Stimulated activated CD8-positive, alpha-beta memory T cell treated with anti-CD3 and anti-CD28 coated beads, Interleukin-12 subunit alpha, Interleukin-12 subunit beta, amount 100 ng/mL, for 1 hour (primary cell): ENCODE data around the gene SPHK2.
"Not testable (repeated sequence)": the region's sequence is repeated elsewhere in the genome, so short reads cannot be mapped to it uniquely, and the experiment has no call there.

Experiments used
- DNase-seq: peaks from one replicate; pipeline ENCODE4 v3.0.0-alpha.2; 2020; ENCODE audit warnings: low read depth

Gene SPHK2

DNA sequence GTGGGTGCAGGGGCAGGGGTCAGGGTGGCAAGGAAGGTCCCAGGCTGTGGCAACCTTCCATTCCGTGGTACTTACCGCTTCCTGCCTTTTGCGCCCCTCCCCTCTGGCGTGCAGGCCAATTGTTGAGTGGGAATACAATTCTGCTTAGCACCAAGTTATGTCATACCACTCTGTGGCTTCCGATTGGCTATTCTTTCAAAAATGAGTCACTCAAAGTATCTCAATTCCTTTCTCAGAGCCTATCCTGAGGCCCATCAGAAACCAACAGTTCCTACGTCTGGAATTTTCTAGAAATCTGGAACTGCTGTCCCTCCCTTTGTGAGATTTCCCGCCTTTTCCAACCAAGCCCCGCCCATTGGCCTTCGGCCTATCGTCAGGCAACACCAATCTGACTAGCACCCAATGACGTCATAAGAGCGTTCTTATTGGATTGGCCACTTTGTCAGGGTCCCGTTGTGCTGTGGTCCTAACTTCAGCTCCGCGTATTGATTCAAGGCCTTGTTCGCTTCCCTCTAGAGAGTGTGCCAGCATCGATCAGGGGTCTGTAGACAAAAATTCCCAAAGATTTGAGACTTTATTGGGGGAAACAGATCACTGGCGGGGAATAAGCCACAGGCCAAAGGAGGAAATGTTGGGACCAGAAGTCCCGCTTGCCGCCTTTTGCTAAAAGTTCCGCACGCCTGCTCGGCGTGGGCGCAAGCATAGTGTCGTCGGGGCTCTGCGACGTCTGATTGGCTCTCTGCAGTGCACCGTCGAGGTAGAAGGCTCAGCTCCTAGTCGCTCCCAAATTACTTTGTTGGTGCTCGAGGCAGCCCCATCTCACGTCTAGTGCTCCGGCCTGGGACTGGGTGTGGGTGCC lies 41.8 kb downstream of the SPHK2 start:
- DNase-seq: peak; percentile 62

GRCh38 chr19:48661711-48662090 lies 42.4 kb downstream of the SPHK2 start:
- DNase-seq: no peak

- no peak for DNase-seq
Measured at GRCh38 chr19:48663667-48664066, 44.4 kb downstream of the SPHK2 start.

DNA sequence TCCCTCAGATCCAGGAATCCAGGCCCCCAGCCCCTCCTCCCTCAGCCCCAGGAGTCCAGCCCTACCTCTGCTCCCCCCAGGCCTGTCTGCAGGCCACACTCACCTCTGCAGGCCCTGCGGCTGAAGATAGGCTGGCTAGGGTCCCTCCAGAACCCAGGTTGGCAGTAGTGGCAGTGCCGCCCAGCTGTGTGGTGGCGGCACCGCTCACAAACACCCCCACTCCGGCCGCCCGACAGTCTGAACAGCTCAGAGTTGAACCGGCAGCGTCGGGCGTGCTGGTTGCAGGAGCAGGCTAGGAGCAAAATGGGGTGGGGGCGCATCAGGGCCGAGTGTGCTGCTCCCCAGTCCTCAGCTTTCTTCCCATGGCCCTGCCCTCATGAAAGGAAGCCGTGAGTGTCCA lies 45.2 kb downstream of the SPHK2 start:
- no peak for DNase-seq

GRCh38 chr19:48665786-48666185 lies 46.5 kb downstream of the SPHK2 start:
- DNase-seq: no peak

GRCh38 chr19:48668332-48668731 lies 49.0 kb downstream of the SPHK2 start:
- DNase-seq: no peak

- DNase-seq: no peak
Measured at GRCh38 chr19:48668761-48669160, 49.5 kb downstream of the SPHK2 start.

- no peak for DNase-seq
Measured at GRCh38 chr19:48669903-48670668, 50.8 kb downstream of the SPHK2 start.

- DNase-seq: no peak
Measured at GRCh38 chr19:48670699-48671445, 51.6 kb downstream of the SPHK2 start.

DNA sequence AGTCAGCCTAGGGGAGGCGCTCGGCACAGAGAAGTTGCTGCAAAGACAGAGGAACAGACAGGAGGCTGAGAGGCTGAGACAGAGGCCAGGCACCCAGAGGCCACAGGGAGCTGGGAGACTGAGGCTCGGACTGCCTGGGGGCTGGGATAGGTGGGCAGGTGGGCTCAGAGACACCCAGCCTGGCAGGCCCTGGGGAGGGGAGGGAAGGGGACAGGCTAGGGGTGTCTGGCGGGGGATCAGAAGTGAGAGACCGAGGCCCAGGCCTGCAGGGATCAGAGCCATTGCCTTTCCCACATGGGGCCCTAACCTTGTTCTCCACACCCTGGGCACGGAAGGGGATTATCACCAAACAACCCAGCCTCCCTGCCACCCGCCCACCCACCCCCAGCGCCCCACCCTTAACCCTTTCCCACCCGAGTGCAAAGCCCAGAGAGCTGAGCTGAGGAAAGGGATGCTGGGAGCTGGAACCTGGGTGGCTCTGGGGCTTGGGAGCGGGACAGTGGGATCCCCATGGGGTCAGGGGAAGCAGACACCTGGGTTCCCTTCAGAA lies 52.2 kb downstream of the SPHK2 start:
- no peak for DNase-seq

DNA sequence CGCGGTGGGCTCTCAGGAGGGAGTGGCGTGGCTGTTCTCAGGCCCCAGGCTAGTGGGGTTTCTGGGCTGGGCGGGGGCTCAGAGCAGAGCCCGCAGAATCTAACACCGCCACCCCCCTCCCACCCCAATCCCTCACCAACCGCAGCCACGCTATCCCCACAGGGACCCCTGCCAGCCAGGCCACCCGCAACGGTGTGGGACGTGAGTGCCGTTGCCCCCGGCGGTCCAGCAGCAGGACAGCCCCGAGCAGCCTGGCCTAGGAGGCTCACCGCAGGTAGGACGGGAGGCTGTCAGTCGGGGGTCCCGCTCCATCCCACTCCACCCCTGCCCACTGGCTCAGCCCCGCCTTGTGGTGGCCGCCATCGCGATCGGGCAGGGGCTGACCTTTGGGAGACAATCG lies 53.7 kb downstream of the SPHK2 start, which contains the start of gene NTN5:
TSS of gene NTN5 (minus strand) at position 24 of the 400 bp plus-strand sequence. CDS start 2,031 bp downstream, outside the sequence.
- no peak for DNase-seq

- no peak for DNase-seq
Measured at GRCh38 chr19:48673436-48674100, 54.3 kb downstream of the SPHK2 start.

- no peak for DNase-seq
Measured at GRCh38 chr19:48674216-48674809, 55.0 kb downstream of the SPHK2 start.

DNA sequence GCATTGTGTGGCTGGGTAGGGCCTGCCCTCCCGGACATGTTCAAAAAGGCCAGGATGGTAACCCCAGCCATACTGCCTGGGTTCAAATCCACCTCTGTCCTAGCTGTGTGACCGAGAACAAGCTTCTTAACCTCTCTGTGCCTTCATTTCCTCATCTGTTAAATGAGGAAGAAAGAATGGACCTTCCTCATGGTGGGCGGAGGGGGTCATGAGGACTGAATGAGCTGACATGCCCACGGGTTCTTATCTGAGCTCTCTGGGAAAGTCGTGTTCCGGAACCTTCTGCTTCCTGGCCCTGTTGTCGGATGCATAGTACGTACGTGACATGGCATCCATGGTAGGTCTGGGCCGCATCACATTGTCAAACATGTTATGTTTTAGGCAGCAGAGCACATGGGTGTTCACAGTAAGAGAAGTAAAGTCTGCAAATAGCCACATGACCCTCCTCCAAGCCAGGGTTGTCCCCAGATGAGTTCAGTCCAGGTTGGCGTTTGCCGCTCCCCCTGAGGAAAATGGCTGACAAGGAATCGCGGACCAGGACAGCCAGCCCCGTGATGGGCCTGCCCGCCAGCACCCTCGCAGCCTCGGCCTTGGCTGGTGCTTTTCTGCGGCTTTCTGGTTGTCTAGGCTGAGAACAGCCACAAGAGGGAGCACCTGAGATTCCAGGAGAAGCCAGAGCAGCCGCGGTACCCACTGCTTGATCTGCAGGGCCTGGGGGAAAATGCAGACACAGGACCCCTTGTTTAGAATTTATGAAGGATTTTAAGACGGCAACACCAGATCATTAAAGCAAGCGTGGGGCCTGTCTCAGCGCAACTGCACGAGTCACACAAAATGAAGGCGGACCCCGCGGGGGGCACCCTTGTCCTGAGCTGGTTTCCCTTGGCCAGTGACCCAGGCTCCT lies 55.9 kb downstream of the SPHK2 start:
- DNase-seq: peak; percentile 57

GRCh38 chr19:48676487-48676886 lies 57.2 kb downstream of the SPHK2 start:
- no peak for DNase-seq

DNA sequence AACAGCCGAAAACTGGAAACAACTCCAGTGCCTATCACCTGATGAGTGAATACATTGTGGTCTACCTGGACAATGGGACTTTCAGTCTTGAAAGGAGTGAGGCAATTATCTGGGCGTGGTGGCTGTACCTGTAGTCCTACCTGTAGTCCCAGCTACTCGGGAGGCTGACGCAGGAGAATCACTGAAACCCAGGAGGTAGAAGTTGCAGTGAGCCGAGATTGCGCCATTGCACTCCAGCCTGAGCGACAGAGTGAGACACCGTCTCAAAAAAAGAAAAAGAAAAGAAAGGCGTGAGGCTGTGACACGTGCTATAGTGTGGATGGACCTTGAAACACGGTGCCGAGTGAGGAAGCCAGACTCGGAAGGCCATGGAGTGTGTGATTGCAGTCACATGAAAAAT lies 57.6 kb downstream of the SPHK2 start:
- DNase-seq: no peak

DNA sequence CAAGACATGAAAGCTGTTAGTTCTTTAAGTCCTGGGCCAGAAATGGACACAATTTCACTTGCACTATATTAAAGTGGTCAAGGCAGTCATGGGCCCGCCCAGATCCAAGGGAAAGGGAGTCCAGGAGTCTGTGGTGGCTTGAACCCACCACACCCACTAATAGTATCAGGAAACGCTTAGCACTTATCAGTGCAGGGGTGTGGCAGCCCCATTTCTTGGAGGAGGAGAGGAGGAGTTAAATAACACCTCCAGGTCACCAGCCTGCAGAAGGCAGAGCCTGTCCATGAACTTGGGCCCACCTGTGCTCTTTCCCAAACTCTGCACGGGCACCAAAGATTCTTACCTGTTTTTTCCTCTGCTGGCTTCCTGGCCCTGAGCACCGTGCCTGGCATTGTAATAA lies 58.9 kb downstream of the SPHK2 start:
- DNase-seq: no peak

GRCh38 chr19:48680006-48680405 lies 60.7 kb downstream of the SPHK2 start:
- not testable (repeated sequence) for DNase-seq
